Measurements from ENCODE around the gene DLK1. TPM values are rescaled to one million over a fixed set of nuclear protein-coding genes. Genes with fewer than 3 reads are reported as not detected.

The DLK1 gene
- total RNA-seq, 2 donors from 2014 or later = not detected

DNA sequence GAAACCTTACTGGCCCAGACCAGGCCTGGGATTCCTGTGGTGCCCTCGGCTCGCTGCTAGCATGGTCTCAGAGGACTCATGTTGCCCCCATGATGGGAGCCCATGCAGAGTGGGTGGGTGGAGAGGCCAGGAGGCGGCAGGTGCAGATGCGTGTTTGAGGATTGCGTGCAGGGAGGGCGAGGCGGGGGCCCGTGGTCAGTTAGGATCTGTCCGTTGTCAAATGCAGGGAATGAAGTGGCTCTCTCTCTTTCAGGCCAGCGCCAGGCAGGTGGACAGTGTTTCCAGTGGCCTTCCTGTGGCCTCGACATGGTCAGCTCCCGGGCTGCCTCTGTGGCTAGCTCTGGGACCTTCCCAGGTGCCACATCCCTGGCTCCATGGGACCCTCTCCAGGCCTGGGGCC lies 39.3 kb upstream of the DLK1 start:
- ATAC-seq (replicated peaks in 1 of 2) = no peak
- no peak for DNase-seq
- Mint-ChIP-seq H3K9me3 (no peaks in the 10 kb centered on the region), H3K4me1 (ENCODE audit: low read depth) (peaks cover 4% of the 10 kb centered on the region), H3K36me3 (ENCODE audit: insufficient read depth in 2 of 2) (no peaks in the 10 kb centered on the region), H3K27me3 (ENCODE audit: low read depth) (no peaks in the 10 kb centered on the region), H3K4me3 (no peak overlapping the region), H3K27ac (no peak overlapping the region)

DNA sequence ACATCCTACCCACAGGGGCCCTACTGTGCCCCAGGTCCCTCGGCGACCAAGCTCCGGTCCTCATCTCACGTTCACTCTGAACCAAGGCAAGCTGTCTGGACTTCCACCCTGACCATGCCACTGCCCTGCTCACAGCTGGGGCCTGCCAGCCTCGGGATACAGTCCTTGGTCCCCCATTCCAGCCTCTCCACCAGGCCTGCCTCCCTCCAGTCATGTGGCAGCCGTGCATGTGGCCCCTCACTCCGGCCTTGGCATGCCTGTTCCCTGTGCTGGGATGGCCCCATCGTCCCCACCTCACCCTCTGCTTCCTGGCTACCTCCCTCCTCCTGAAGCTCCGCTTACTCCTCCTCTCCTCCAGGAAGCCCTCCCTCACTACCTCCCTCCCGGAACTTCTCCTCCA lies 38.6 kb upstream of the DLK1 start:
- Mint-ChIP-seq H3K4me1 (ENCODE audit: low read depth) (peaks cover 4% of the 10 kb centered on the region), H3K27me3 (ENCODE audit: low read depth) (no peaks in the 10 kb centered on the region), H3K36me3 (ENCODE audit: insufficient read depth in 2 of 2) (no peaks in the 10 kb centered on the region), H3K27ac (no peak overlapping the region), H3K9me3 (no peaks in the 10 kb centered on the region), H3K4me3 (no peak overlapping the region)
- no peak for ATAC-seq (replicated peaks in 1 of 2)
- DNase-seq = no peak

DNA sequence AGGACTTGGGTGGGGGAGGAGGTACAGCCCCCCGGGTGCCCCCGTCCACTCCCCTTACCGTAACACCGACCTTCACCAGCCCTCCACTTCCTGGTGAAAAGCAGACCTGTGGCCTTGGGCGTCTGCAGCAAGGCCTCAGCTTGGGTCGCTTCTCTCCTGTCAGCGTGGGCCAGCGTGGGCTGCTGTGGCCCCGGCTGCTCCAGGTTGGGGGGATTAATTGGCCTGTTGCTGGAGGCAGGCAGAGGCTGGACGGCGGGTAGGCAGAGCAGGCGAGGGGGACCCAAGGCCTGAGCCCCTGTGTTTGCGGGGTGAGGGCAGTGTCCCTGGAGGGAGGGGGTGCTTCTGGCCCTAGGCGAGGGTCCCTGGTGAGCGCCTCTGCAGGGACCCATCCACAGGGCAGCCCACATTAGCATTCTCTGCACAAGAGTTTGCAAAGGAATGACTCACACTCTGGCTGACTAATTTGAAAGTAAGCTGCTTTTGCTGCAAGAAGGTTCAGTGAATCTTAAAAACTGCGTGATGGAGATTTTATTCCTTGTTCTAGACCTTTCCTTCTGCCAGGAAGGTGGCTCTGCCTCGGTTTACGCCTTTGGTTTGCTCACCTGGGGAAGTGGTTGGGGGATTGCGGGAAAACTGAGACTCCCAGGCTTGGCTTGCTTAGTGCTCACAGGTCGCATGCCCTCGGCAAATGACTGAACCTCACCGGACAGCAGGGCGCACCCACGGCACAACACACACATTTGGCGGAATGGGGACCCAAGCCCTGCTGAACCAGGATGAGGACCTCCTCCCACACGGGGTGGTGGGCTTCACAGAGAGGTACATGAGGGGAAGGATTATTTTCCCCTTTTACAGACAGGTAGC lies 37.9 kb upstream of the DLK1 start:
- Mint-ChIP-seq H3K27ac (no peak overlapping the region), H3K27me3 (ENCODE audit: low read depth) (no peaks in the 10 kb centered on the region), H3K4me3 (no peak overlapping the region), H3K36me3 (ENCODE audit: insufficient read depth in 2 of 2) (no peaks in the 10 kb centered on the region), H3K9me3 (no peaks in the 10 kb centered on the region), H3K4me1 (ENCODE audit: low read depth) (peaks cover 4% of the 10 kb centered on the region)
- ATAC-seq (replicated peaks in 1 of 2) (no peak), DNase-seq (no peak)

DNA sequence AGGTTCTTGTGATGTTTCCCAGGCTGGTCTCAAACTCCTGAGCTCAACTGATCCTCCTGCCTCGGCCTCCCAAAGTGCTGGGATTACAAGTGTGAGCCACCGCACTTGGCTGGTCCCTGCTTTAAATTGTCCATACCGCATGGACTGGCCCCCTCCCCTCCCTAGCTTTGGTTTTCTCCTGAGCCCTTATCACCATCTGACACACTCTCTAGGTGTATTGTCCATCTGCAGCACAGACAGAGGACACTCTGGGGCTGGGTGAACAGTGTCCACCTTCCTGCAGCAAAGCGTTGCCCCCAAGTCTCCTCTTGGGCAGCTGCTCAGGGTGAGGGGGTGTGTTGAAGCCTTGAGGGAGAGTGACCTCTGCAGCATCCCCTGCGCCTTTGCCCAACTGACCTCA lies 36.0 kb upstream of the DLK1 start:
- Mint-ChIP-seq H3K27me3 (ENCODE audit: low read depth) (no peaks in the 10 kb centered on the region), H3K9me3 (no peaks in the 10 kb centered on the region), H3K4me1 (ENCODE audit: low read depth) (no peaks in the 10 kb centered on the region), H3K4me3 (no peak overlapping the region), H3K27ac (no peak overlapping the region), H3K36me3 (ENCODE audit: insufficient read depth in 2 of 2) (no peaks in the 10 kb centered on the region)
- no peak for DNase-seq
- ATAC-seq (replicated peaks in 1 of 2) = no peak

DNA sequence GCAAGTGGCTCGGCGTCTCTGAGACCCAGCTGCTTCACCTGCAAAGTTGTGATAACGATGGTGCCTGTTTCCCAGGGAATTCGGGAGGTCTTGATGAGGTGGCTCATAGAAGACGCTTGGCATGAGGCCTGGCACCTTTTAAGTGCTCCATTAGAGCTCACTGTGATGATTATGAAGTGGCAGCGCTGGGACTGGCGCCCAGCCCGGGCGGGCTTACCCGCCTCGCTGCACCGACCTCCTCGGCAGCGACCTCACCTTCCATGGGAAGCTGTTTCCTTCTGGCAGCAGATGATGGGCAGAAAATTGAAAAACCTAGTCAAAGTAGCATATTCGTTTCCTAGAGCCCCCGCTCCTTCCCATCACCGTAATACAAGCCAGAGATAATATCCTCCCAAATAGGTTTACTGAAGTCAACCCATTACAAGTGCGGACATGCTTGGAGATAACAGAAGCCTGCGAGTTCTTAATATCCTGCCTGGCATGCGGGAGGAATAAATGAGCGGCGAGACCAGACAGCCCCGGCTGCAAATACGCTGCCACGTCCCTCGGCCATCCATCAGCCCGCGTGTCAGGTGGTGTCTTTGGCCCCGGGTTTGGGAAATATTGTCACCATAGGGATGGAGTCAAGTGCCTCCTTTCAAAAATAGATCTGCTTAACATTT lies 35.2 kb upstream of the DLK1 start:
- no peaks in the 10 kb centered on the region for H3K9me3 Mint-ChIP-seq
- no peaks in the 10 kb centered on the region for H3K27me3 Mint-ChIP-seq (ENCODE audit: low read depth)
- no peaks in the 10 kb centered on the region for H3K36me3 Mint-ChIP-seq (ENCODE audit: insufficient read depth in 2 of 2)
- no peak overlapping the region for H3K4me3 Mint-ChIP-seq
- no peak overlapping the region for H3K27ac Mint-ChIP-seq
- H3K4me1 Mint-ChIP-seq (ENCODE audit: low read depth) = no peaks in the 10 kb centered on the region
- DNase-seq (no peak), ATAC-seq (replicated peaks in 1 of 2) (no peak)

DNA sequence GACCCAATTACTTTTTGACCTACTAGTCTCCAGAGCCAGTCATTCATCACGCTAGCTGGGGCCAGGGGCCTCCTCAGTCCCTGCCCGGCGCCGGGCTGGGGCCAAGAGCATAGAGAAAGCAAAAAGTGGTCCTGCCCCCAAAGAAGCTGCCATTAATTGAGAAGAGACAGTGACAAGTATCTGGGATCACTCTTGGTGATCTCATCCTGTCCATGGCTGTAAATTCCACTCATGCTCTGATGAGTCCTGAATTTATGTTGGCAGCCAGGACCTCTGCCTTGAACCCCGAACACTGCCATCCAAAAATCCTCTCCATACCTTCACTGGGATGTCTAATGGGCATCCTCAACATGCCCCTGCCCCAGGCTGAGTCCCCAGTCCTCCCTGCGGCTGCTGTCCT lies 34.4 kb upstream of the DLK1 start:
- no peaks in the 10 kb centered on the region for H3K27me3 Mint-ChIP-seq (ENCODE audit: low read depth)

DNA sequence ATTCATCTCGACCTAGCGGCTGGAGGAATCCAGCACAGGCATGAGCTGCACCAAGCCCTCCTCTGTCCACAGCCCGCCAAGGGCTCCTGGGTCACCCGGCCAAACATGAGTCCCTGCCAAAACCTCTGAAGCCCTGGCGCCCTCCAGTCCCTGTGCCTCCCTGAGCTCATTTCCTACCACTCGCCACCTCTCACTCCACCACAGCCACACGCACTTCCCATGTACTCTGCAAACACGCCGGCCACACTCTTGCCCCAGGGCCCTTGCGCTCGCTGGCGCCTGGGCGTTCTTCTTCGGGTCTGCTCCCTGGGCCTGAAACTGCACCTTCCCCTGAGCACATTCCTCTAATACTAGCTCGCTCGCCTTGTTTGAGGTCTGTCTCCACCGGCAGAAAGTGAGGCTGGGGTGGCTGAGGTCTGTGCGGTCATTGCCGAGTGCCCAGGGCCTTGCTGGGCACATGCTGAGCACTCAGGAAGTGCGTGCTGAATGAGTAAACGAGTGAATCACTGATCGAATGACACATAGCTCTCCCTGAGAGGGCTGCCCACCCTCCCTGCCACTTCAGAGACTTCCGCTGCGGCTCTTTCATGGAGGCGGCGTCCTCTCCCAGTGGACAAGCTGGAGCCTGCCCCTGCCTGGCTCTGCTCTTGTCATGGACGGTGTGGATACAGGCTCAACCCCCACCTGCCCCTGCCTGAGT lies 33.7 kb upstream of the DLK1 start:
- H3K4me1 Mint-ChIP-seq (ENCODE audit: low read depth) = no peaks in the 10 kb centered on the region
- H3K9me3 Mint-ChIP-seq = no peaks in the 10 kb centered on the region
- DNase-seq (no peak), ATAC-seq (replicated peaks in 1 of 2) (no peak)
- no peaks in the 10 kb centered on the region for H3K36me3 Mint-ChIP-seq (ENCODE audit: insufficient read depth in 2 of 2)
- H3K27me3 Mint-ChIP-seq (ENCODE audit: low read depth) = no peaks in the 10 kb centered on the region
- no peak overlapping the region for H3K4me3 Mint-ChIP-seq
- H3K27ac Mint-ChIP-seq = no peak overlapping the region

More for the DNA sequence above, 34.4 kb upstream of the DLK1 start:
- H3K27ac Mint-ChIP-seq = no peak overlapping the region
- DNase-seq (no peak), ATAC-seq (replicated peaks in 1 of 2) (no peak)
- H3K36me3 Mint-ChIP-seq (ENCODE audit: insufficient read depth in 2 of 2) = no peaks in the 10 kb centered on the region
- no peak overlapping the region for H3K4me3 Mint-ChIP-seq
- H3K4me1 Mint-ChIP-seq (ENCODE audit: low read depth) = no peaks in the 10 kb centered on the region
- H3K9me3 Mint-ChIP-seq = no peaks in the 10 kb centered on the region

DNA sequence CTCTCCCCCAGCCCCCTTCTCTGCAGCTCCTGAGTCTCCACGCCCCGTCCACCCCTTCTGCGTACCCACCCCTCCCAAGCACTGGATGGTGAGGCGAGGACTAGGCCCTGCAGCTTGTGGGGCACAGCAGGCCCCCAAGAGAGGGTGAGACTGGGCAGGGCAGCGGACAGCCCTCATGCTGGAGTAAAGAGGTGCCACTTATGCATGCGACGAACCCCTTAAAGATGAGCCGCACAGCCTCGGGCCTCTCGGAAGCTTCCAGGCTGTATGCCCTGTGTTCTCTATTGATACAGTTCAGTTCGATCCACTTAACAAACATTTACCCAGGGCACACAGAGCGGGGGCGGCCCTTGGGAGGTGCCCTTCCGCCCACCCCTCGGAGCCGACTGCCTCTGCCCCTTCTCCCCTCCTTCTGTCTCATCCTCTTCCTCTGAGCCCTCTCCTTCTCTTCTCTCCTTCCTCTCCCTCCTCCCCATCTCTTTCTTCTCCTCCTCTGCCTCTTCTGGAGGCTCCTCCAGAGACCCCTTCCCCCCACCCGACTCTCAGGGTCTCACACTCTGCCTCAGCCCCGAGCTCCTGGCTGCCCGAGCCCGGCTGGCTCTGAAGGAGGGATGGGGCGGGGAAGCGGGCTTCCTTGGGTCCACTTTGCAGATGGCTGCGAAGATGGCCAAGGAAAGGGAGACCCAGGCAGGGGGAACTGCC lies 32.7 kb upstream of the DLK1 start:
- Mint-ChIP-seq H3K27me3 (ENCODE audit: low read depth) (no peaks in the 10 kb centered on the region), H3K4me3 (no peak overlapping the region), H3K27ac (no peak overlapping the region), H3K9me3 (no peaks in the 10 kb centered on the region), H3K4me1 (ENCODE audit: low read depth) (no peaks in the 10 kb centered on the region), H3K36me3 (ENCODE audit: insufficient read depth in 2 of 2) (no peaks in the 10 kb centered on the region)
- DNase-seq (no peak), ATAC-seq (replicated peaks in 1 of 2) (no peak)

DNA sequence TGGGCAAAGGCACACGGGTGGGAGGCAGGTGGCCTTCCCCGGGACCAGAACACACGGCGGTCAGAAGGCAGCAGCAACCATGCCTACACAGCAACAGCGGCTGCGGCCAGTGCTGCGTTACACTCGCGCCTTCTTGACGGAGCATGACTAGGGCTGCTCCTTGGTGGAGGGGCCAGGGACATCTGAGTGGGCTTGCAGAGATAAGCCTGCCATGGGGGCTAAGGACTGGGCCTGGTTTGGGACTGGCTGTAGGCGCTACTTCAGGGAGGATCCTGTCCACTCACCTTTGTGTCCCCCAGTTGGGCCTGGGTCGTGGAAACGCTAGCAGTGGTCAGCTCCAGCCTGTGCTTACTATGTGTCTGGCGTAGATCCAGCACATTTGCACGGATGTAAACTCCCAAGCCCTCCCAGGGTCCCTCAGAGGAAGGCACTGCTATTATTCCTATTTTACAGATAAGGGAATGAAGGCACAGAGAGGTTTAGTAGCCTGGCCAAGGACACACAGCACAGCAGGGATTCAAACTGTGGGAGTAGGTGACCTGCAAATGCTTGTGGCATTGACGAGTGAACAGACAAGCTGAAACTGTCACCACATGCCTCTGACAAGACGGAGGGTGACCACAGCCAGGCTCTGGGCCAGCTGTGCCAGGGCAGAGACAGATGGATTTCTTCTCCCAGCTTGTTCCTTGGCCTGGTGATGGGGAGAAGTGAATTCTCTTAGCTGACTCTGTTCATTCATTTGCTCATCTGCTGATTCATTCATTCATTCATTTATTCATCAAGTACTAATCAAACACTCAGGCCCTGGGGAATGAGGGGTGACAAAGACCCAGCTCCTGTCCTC lies 31.9 kb upstream of the DLK1 start:
- no peak overlapping the region for H3K4me3 Mint-ChIP-seq
- DNase-seq (no peak), ATAC-seq (replicated peaks in 1 of 2) (no peak)
- H3K36me3 Mint-ChIP-seq (ENCODE audit: insufficient read depth in 2 of 2) = no peaks in the 10 kb centered on the region
- no peaks in the 10 kb centered on the region for H3K27me3 Mint-ChIP-seq (ENCODE audit: low read depth)
- no peaks in the 10 kb centered on the region for H3K4me1 Mint-ChIP-seq (ENCODE audit: low read depth)
- no peaks in the 10 kb centered on the region for H3K9me3 Mint-ChIP-seq
- H3K27ac Mint-ChIP-seq = no peak overlapping the region

DNA sequence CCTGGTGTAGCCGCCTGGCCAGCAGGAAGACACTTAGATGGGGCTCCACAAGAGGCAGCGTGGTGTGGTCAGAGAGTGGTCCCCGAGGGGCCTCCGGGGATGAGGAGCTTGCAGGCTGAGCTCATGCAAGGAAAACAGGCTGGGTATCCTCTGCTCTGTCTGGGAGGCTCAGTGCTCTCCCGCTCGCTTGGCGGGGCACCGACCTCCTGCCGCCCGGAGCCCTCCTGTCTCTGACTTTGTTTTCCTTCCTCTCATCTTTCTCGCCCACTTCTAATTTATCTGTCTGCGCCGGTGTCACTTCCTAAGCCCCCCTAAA lies 31.3 kb upstream of the DLK1 start:
- no peak overlapping the region for H3K27ac Mint-ChIP-seq
- H3K36me3 Mint-ChIP-seq (ENCODE audit: insufficient read depth in 2 of 2) = no peaks in the 10 kb centered on the region
- no peaks in the 10 kb centered on the region for H3K9me3 Mint-ChIP-seq
- ATAC-seq (replicated peaks in 1 of 2) (no peak), DNase-seq (no peak)
- no peaks in the 10 kb centered on the region for H3K4me1 Mint-ChIP-seq (ENCODE audit: low read depth)
- no peak overlapping the region for H3K4me3 Mint-ChIP-seq
- no peaks in the 10 kb centered on the region for H3K27me3 Mint-ChIP-seq (ENCODE audit: low read depth)

DNA sequence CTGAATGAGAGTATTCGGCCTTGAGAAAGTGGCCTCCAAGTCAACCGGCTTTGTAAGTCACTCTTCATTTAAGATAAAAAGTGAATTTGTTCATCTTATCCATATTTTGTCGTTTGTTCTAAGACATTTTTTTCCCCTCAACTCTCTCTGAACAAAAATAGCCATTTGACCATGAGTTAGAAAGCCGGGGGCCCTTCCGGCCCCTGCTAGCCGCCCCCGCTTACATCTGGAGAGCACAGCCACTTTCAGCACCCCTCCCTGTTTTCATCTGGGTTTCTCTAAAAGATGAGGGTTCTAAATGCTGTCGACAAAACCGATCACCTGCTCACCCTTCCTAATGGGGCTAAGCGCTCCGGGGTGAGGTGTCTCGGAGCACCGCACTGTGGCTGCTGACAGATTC lies 30.7 kb upstream of the DLK1 start:
- no peak for ATAC-seq (replicated peaks in 1 of 2)
- Mint-ChIP-seq H3K27ac (no peak overlapping the region), H3K27me3 (ENCODE audit: low read depth) (no peaks in the 10 kb centered on the region), H3K4me3 (no peak overlapping the region), H3K4me1 (ENCODE audit: low read depth) (no peaks in the 10 kb centered on the region), H3K36me3 (ENCODE audit: insufficient read depth in 2 of 2) (no peaks in the 10 kb centered on the region), H3K9me3 (no peaks in the 10 kb centered on the region)
- DNase-seq = no peak

DNA sequence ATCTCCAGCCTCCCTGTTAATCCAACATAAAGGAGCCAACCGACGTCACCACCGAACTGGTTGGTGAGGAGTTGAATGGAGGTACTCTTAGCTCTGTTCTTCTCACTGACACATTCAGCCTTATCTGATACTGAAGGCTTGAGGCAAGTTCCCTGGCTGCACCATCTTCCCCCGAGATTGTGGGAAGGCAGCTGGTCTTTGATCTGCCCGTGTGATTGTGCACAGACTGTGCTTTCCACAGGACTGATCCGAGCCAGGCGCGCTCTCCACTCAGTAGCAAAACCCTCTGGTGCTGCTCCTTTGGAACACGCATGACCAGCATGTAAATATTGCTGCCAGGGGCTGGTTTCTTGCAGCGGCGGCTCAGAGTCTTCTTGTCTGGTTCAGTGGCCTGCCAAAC lies 30.1 kb upstream of the DLK1 start:
- Mint-ChIP-seq H3K9me3 (no peaks in the 10 kb centered on the region), H3K27me3 (ENCODE audit: low read depth) (no peaks in the 10 kb centered on the region), H3K36me3 (ENCODE audit: insufficient read depth in 2 of 2) (no peaks in the 10 kb centered on the region), H3K27ac (no peak overlapping the region), H3K4me3 (no peak overlapping the region), H3K4me1 (ENCODE audit: low read depth) (no peaks in the 10 kb centered on the region)
- ATAC-seq (replicated peaks in 1 of 2) = no peak
- no peak for DNase-seq

All from activated T-cell treated with anti-CD3 and anti-CD28 coated beads, Interleukin-2, amount 50 U/mL, for 72 hours (primary cell).